ENCODE measurements around the gene DCAF11. TPM values are rescaled to one million over a fixed set of nuclear protein-coding genes. Genes with fewer than 3 reads are reported as not detected.

Gene DCAF11
- total and polyA plus RNA-seq, 2 of the 13 experiments (the other 11 are each of a cell fraction or from before 2014, with no cell fraction given), result 150 to 257 TPM

- TF ChIP-seq ZNF740 (CRISPR knock-in tag; IDR thresholded peaks at IDR 0.05) (peak; percentile 92), ZIK1 (CRISPR knock-in tag; IDR thresholded peaks at IDR 0.05; ENCODE audit: borderline replicate concordance, low read depth) (peak; percentile 90; the same call in 1 of the 2 replicates), ZNF891 (CRISPR knock-in tag; IDR thresholded peaks at IDR 0.05) (no peak), CENPX (CRISPR knock-in tag; IDR thresholded peaks at IDR 0.05) (no peak), CHD4 (IDR thresholded peaks at IDR 0.05; ENCODE audit: borderline replicate concordance, low read length) (no peak), HOXA9 (CRISPR knock-in tag; IDR thresholded peaks at IDR 0.05; ENCODE audit: borderline replicate concordance) (no peak), AGO1 (IDR thresholded peaks at IDR 0.05; ENCODE audit: low read depth, low read length, poor library complexity, severe bottlenecking) (peak; percentile 78), NR2F6 (IDR thresholded peaks at IDR 0.05) (peak; percentile 72), NR2F6 (CRISPR knock-in tag; IDR thresholded peaks at IDR 0.05) (peak; percentile 86), MAF1 (CRISPR knock-in tag; IDR thresholded peaks at IDR 0.05; ENCODE audit: borderline replicate concordance) (peak; percentile 97), HMGA1 (CRISPR knock-in tag; conservative IDR thresholded peaks at IDR 0.05) (no peak), HNRNPH1 (optimal IDR thresholded peaks at IDR 0.05; ENCODE audit: low read depth, low read length) (no peak), ZNF430 (CRISPR knock-in tag; IDR thresholded peaks at IDR 0.05) (peak; percentile 100), ZBTB3 (CRISPR knock-in tag; IDR thresholded peaks at IDR 0.05; ENCODE audit: borderline replicate concordance, low read depth) (peak; percentile 63; the same call in 1 of the 2 replicates), ELF3 (CRISPR knock-in tag; IDR thresholded peaks at IDR 0.05) (peak; percentile 84), MYNN (CRISPR knock-in tag; IDR thresholded peaks at IDR 0.05; ENCODE audit: low read depth) (peak; percentile 95), PHF8 (CRISPR knock-in tag; IDR thresholded peaks at IDR 0.05) (peak; percentile 96), SOX5 (CRISPR knock-in tag; IDR thresholded peaks at IDR 0.05; ENCODE audit: borderline replicate concordance) (peak; percentile 80; the same call in 1 of the 2 replicates), EED (CRISPR knock-in tag; IDR thresholded peaks at IDR 0.05) (no peak), ZNF121 (CRISPR knock-in tag; IDR thresholded peaks at IDR 0.05) (no peak), ZNF331 (CRISPR knock-in tag; IDR thresholded peaks at IDR 0.05) (peak; percentile 83), ZC3H4 (CRISPR knock-in tag; IDR thresholded peaks at IDR 0.05; ENCODE audit: borderline replicate concordance) (peak; percentile 96), ZNF296 (CRISPR knock-in tag; conservative IDR thresholded peaks at IDR 0.05) (no peak), ZFX (CRISPR knock-in tag; IDR thresholded peaks at IDR 0.05; ENCODE audit: low read depth) (peak; percentile 77), ZNF75D (CRISPR knock-in tag; IDR thresholded peaks at IDR 0.05; ENCODE audit: borderline replicate concordance) (no peak), POLR2G (IDR thresholded peaks at IDR 0.05; ENCODE audit: low read depth, low read length) (peak; percentile 99), PLSCR1 (CRISPR knock-in tag; IDR thresholded peaks at IDR 0.05; ENCODE audit: borderline replicate concordance) (no peak), MLX (CRISPR knock-in tag; IDR thresholded peaks at IDR 0.05) (peak; percentile 41), SRSF9 (IDR thresholded peaks at IDR 0.05; ENCODE audit: borderline replicate concordance, insufficient read depth, low read depth, low read length, poor library complexity, severe bottlenecking) (no peak), RXRB (CRISPR knock-in tag; IDR thresholded peaks at IDR 0.05; ENCODE audit: borderline replicate concordance) (peak; percentile 89), JUND (CRISPR knock-in tag; IDR thresholded peaks at IDR 0.05) (no peak)
These were observed 20.4 kb upstream of the DCAF11 start, which contains the start of gene PCK2 (continued) for GRCh38 chr14:24093901-24094840.
